ENCODE measurements around the gene TMEM140. TPM values are rescaled to one million over a fixed set of nuclear protein-coding genes. Genes with fewer than 3 reads are reported as not detected.

The TMEM140 gene
- total and polyA plus RNA-seq, 2 of the 13 experiments (the other 11 are each of a cell fraction or from before 2014, with no cell fraction given), result 9.2 to 21.7 TPM

GRCh38 chr7:135147899-135148721 is at the start of gene TMEM140 (continued):
- TF ChIP-seq AHR (CRISPR knock-in tag; IDR thresholded peaks at IDR 0.05), result no peak
- TF ChIP-seq, protein P1, sequence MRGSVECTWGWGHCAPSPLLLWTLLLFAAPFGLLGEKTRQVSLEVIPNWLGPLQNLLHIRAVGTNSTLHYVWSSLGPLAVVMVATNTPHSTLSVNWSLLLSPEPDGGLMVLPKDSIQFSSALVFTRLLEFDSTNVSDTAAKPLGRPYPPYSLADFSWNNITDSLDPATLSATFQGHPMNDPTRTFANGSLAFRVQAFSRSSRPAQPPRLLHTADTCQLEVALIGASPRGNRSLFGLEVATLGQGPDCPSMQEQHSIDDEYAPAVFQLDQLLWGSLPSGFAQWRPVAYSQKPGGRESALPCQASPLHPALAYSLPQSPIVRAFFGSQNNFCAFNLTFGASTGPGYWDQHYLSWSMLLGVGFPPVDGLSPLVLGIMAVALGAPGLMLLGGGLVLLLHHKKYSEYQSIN (CRISPR knock-in tag; IDR thresholded peaks at IDR 0.05; ENCODE audit: borderline replicate concordance), result no peak
- TF ChIP-seq ELK4 (CRISPR knock-in tag; IDR thresholded peaks at IDR 0.05; ENCODE audit: borderline replicate concordance), result no peak
- peak; percentile 32 for TF ChIP-seq BHLHE40 (IDR thresholded peaks at IDR 0.05; ENCODE audit: low read length)
- TF ChIP-seq ZNF180 (CRISPR knock-in tag; IDR thresholded peaks at IDR 0.05; ENCODE audit: borderline replicate concordance, low read depth), result no peak
- no peak for TF ChIP-seq RFX1 (IDR thresholded peaks at IDR 0.05)
- no peak for TF ChIP-seq SNRNP70 (IDR thresholded peaks at IDR 0.05; ENCODE audit: low read depth, low read length)
- TF ChIP-seq GRHL1 (CRISPR knock-in tag; conservative IDR thresholded peaks at IDR 0.05), result no peak
- TF ChIP-seq ZNF629 (CRISPR knock-in tag; conservative IDR thresholded peaks at IDR 0.05), result peak; percentile 36
- no peak for TF ChIP-seq NFAT5 (CRISPR knock-in tag; IDR thresholded peaks at IDR 0.05)
- TF ChIP-seq, protein P2, sequence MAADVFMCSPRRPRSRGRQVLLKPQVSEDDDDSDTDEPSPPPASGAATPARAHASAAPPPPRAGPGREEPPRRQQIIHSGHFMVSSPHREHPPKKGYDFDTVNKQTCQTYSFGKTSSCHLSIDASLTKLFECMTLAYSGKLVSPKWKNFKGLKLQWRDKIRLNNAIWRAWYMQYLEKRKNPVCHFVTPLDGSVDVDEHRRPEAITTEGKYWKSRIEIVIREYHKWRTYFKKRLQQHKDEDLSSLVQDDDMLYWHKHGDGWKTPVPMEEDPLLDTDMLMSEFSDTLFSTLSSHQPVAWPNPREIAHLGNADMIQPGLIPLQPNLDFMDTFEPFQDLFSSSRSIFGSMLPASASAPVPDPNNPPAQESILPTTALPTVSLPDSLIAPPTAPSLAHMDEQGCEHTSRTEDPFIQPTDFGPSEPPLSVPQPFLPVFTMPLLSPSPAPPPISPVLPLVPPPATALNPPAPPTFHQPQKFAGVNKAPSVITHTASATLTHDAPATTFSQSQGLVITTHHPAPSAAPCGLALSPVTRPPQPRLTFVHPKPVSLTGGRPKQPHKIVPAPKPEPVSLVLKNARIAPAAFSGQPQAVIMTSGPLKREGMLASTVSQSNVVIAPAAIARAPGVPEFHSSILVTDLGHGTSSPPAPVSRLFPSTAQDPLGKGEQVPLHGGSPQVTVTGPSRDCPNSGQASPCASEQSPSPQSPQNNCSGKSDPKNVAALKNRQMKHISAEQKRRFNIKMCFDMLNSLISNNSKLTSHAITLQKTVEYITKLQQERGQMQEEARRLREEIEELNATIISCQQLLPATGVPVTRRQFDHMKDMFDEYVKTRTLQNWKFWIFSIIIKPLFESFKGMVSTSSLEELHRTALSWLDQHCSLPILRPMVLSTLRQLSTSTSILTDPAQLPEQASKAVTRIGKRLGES (CRISPR knock-in tag; IDR thresholded peaks at IDR 0.05; ENCODE audit: borderline replicate concordance), result no peak
- no peak for TF ChIP-seq ZNF678 (CRISPR knock-in tag; IDR thresholded peaks at IDR 0.05)
- no peak; the same call in 1 of the 2 replicates for TF ChIP-seq ZNF101 (CRISPR knock-in tag; IDR thresholded peaks at IDR 0.05; ENCODE audit: borderline replicate concordance, low read depth)
- no peak for TF ChIP-seq MEF2D (CRISPR knock-in tag; IDR thresholded peaks at IDR 0.05)
- no peak; the same call in 1 of the 2 replicates for TF ChIP-seq PRMT3 (CRISPR knock-in tag; IDR thresholded peaks at IDR 0.05; ENCODE audit: borderline replicate concordance, low read depth)
- TF ChIP-seq JUNB (CRISPR knock-in tag; IDR thresholded peaks at IDR 0.05; ENCODE audit: borderline replicate concordance), result no peak; the same call in 1 of the 2 replicates
